Hematopoietic multipotent progenitor cell treated with erythropoietin and hydrocortisone succinate and interleukin-3 and kit ligand, for 15 days (in vitro differentiated cells): Measurements from ENCODE around the gene SFI1.
"Not testable (repeated sequence)": the region's sequence is repeated elsewhere in the genome, so short reads cannot be mapped to it uniquely, and the experiment has no call there.

Source experiments
- DNase-seq: peaks from one replicate; pipeline ENCODE4 v3.0.0-alpha.2; 2015; ENCODE audit warnings: low spot score

The SFI1 gene

GRCh38 chr22:31637447-31637890 is 141.1 kb downstream of the SFI1 start:
- peak; percentile 52 for DNase-seq

GRCh38 chr22:31637891-31638618 is 141.7 kb downstream of the SFI1 start:
- no peak for DNase-seq

GRCh38 chr22:31639436-31640039 is 143.2 kb downstream of the SFI1 start:
- no peak for DNase-seq

GRCh38 chr22:31646186-31647019 is 150.1 kb downstream of the SFI1 start:
- no peak for DNase-seq

GRCh38 chr22:31647066-31647465 is 150.7 kb downstream of the SFI1 start:
- no peak for DNase-seq

GRCh38 chr22:31647523-31648320 is 151.4 kb downstream of the SFI1 start:
- DNase-seq, result no peak

GRCh38 chr22:31650391-31650790 is 154.1 kb downstream of the SFI1 start:
- no peak for DNase-seq

- no peak for DNase-seq
Observed at GRCh38 chr22:31651664-31652063, 155.3 kb downstream of the SFI1 start.

GRCh38 chr22:31652088-31652487 is 155.8 kb downstream of the SFI1 start:
- DNase-seq, result no peak

- no peak for DNase-seq
Observed at GRCh38 chr22:31652911-31653684, 156.8 kb downstream of the SFI1 start.

- DNase-seq, result no peak
Observed at GRCh38 chr22:31653944-31654343, 157.6 kb downstream of the SFI1 start.

- DNase-seq, result no peak
Observed at GRCh38 chr22:31654408-31654807, 158.1 kb downstream of the SFI1 start.

GRCh38 chr22:31659246-31659645 is 162.9 kb downstream of the SFI1 start:
- no peak for DNase-seq

- not testable (repeated sequence) for DNase-seq
Observed at GRCh38 chr22:31660860-31661341, 164.6 kb downstream of the SFI1 start.

GRCh38 chr22:31661851-31662667 is 165.7 kb downstream of the SFI1 start, which contains the start of gene PISD:
TSS of gene PISD (minus strand) at chr22:31662215. CDS start at chr22:31662208, 7 bp downstream.
- DNase-seq, result peak; percentile 99

GRCh38 chr22:31662668-31663037 is 166.3 kb downstream of the SFI1 start:
- DNase-seq, result no peak
